ENCODE measurements around the gene TTC21B.

Gene TTC21B

GRCh38 chr2:165835363-165835762 is 118.2 kb downstream of the TTC21B start:
- no peak for DNase-seq (ENCODE audit: low spot score)

GRCh38 chr2:165833156-165833555 is 120.4 kb downstream of the TTC21B start:
- no peak for DNase-seq (ENCODE audit: low spot score)

- no peak for DNase-seq (ENCODE audit: low spot score)
Observed at GRCh38 chr2:165827921-165828276, 125.7 kb downstream of the TTC21B start.

GRCh38 chr2:165827016-165827920 is 126.3 kb downstream of the TTC21B start:
- no peak for DNase-seq (ENCODE audit: low spot score)

- DNase-seq (ENCODE audit: low spot score), result no peak
Observed at GRCh38 chr2:165825041-165825440, 128.5 kb downstream of the TTC21B start.
